ACHN (cell line): Measurements from ENCODE around the gene RAB20.

Source experiments
- DNase-seq: peaks from one replicate; pipeline ENCODE4 v3.0.0-alpha.2; 2015
- in situ Hi-C: cut with HindIII; loops from 2 replicates; pipeline ENCODE4 v1.10.0; 2017; ENCODE audit warnings: low sequenced_read_pairs, low pct_ligation_motif_present, low pct_unique_long_range_greater_than_20kb

RAB20 gene

GRCh38 chr13:110520431-110521295 lies 40.9 kb downstream of the RAB20 start:
- in situ Hi-C loops, result no loop called here
- DNase-seq, result no peak

- in situ Hi-C loops, result no loop called here
- DNase-seq, result no peak
Measured at GRCh38 chr13:110519506-110519905, 42.0 kb downstream of the RAB20 start.

GRCh38 chr13:110519046-110519445 lies 42.5 kb downstream of the RAB20 start:
- DNase-seq, result no peak
- in situ Hi-C loops, result no loop called here

- in situ Hi-C loops, result no loop called here
Measured at GRCh38 chr13:110518571-110518970, 43.0 kb downstream of the RAB20 start.

GRCh38 chr13:110518226-110518525 lies 43.3 kb downstream of the RAB20 start:
- in situ Hi-C loops, result no loop called here
- no peak for DNase-seq

More at GRCh38 chr13:110518571-110518970, 43.0 kb downstream of the RAB20 start:
- no peak for DNase-seq

GRCh38 chr13:110517505-110518225 lies 43.9 kb downstream of the RAB20 start:
- in situ Hi-C loops, result no loop called here
- DNase-seq, result no peak

GRCh38 chr13:110516500-110516899 lies 45.0 kb downstream of the RAB20 start:
- in situ Hi-C loops, result no loop called here

GRCh38 chr13:110512198-110512740 lies 49.3 kb downstream of the RAB20 start:
- in situ Hi-C loops, result no loop called here
- DNase-seq, result no peak

More at GRCh38 chr13:110516500-110516899, 45.0 kb downstream of the RAB20 start:
- DNase-seq, result no peak

- in situ Hi-C loops, result no loop called here
- DNase-seq, result no peak
Measured at GRCh38 chr13:110511509-110512181, 49.9 kb downstream of the RAB20 start.

GRCh38 chr13:110509971-110510786 lies 51.3 kb downstream of the RAB20 start:
- in situ Hi-C loops, result no loop called here
- no peak for DNase-seq

GRCh38 chr13:110509478-110509926 lies 52.0 kb downstream of the RAB20 start:
- in situ Hi-C loops, result no loop called here
- DNase-seq, result no peak

GRCh38 chr13:110507678-110508381 lies 53.7 kb downstream of the RAB20 start:
- in situ Hi-C loops, result no loop called here
- no peak for DNase-seq

- in situ Hi-C loops, result no loop called here
- no peak for DNase-seq
Measured at GRCh38 chr13:110506859-110507566, 54.5 kb downstream of the RAB20 start.

GRCh38 chr13:110506396-110506795 lies 55.1 kb downstream of the RAB20 start:
- in situ Hi-C loops, result no loop called here
- no peak for DNase-seq

- DNase-seq, result no peak
- in situ Hi-C loops, result no loop called here
Measured at GRCh38 chr13:110505594-110505993, 55.9 kb downstream of the RAB20 start.

GRCh38 chr13:110503979-110504499 lies 57.5 kb downstream of the RAB20 start:
- DNase-seq, result no peak
- in situ Hi-C loops, result no loop called here
